IPS-18a (cell line): Measurements from ENCODE around the gene CEP57.
"Not testable (repeated sequence)": the region's sequence is repeated elsewhere in the genome, so short reads cannot be mapped to it uniquely, and the experiment has no call there.

ENCODE experiments used
- H3K27ac ChIP-seq: one replicate; pipeline ENCODE4 v1.5.1; 2013; ENCODE audit warnings: low read length
- H3K27me3 ChIP-seq: one replicate; pipeline ENCODE4 v1.6.1; 2013; ENCODE audit warnings: mild to moderate bottlenecking, low read length; ENCODE audit not compliant: control insufficient read depth, insufficient read depth
- H3K36me3 ChIP-seq: one replicate; pipeline ENCODE4 v1.6.1; 2013; ENCODE audit warnings: low read depth, low read length; ENCODE audit not compliant: control insufficient read depth
- H3K4me1 ChIP-seq: one replicate; pipeline ENCODE4 v1.6.1; 2013; ENCODE audit warnings: low read depth, low read length; ENCODE audit not compliant: control insufficient read depth
- H3K4me3 ChIP-seq: one replicate; pipeline ENCODE4 v1.5.1; 2013; ENCODE audit warnings: low read length
- H3K9ac ChIP-seq: one replicate; pipeline ENCODE4 v1.6.1; 2013; ENCODE audit warnings: mild to moderate bottlenecking, low read length, moderate library complexity
- H3K9me3 ChIP-seq: one replicate; pipeline ENCODE4 v1.6.1; 2013; ENCODE audit warnings: low read depth, low read length; ENCODE audit not compliant: control insufficient read depth

The CEP57 gene

DNA sequence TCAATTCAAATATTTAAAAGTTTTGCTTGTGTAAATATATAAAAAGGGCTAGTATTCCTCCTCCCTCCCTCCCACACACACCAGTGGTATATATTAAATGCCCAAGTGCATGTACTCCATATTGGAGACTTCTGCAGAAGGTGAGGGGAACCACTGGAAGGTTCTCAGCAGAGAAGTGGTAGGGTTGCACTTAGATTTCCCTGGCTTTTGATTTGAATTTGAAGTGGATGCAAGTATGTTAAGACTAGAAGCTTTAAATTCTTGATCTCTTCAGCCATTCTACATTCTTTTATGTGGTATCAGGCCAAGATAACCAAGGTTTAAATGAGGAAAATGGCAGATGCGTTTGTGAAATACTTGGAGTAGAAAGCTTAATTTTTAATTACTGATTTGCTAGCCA, 43.1 kb downstream of the CEP57 start:
- Histone ChIP-seq H3K36me3 (peaks cover 78% of the 10 kb centered on the region), H3K27ac (no peak overlapping the region), H3K4me1 (no peaks in the 10 kb centered on the region), H3K9ac (no peak overlapping the region), H3K9me3 (no peaks in the 10 kb centered on the region), H3K27me3 (no peaks in the 10 kb centered on the region), H3K4me3 (no peak overlapping the region)

DNA sequence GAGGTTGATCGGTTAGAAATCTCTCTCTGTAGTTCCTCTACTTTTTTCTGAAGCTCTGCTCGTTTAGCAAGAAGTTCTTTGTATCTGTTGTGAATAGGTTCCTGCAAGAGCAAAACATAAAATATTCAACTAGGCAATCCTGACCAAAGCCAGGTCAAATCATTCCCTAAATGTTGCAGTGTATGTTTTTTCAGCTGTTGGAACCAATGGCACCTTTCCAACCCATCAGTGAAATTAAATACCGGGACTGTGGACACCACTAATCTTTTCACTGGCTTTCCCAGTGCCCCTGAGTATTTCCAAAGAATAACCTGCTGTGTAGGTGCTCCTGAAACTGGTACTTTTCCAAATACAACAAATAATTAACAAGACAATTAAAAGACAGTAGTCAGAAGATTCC, 45.1 kb downstream of the CEP57 start:
- Histone ChIP-seq H3K27me3 (no peaks in the 10 kb centered on the region), H3K9me3 (no peaks in the 10 kb centered on the region), H3K4me1 (no peaks in the 10 kb centered on the region), H3K27ac (no peak overlapping the region), H3K4me3 (no peak overlapping the region), H3K36me3 (peaks cover 68% of the 10 kb centered on the region), H3K9ac (no peak overlapping the region)

DNA sequence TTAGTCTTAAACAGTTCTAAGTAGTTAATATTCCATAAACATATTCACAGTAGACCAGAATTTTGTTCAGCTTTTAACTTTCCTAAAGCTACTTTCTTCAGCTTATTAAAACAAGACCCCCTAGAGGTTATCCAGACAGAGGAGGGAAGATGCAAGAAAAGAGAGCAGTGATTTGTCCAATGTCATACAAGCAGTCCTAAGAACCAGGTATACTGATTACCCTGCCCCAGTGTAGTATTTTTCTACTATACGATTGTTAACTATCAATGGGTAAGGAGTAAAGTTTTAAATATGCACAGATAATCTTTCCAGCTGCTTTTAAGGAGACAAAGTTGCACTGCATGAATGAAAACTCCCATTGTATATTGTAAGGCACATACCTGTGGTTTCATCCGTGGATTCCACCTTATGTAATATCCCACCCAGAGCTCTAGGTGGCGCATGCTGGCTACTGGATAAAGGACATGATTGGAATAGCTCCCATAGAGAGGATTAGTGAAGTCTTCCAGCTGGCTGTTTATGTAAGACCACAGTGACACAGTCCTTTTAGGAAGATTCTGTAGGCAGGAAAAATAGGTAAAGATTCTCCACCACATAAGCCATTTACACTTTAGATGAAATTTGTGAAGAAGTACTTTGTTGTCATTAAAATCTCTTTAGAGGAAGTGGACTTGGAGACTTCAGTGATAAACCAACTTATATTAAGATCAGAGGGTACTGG, 45.6 kb downstream of the CEP57 start:
- H3K27me3 ChIP-seq = no peaks in the 10 kb centered on the region
- no peak overlapping the region for H3K4me3 ChIP-seq
- no peaks in the 10 kb centered on the region for H3K9me3 ChIP-seq
- no peaks in the 10 kb centered on the region for H3K4me1 ChIP-seq
- H3K27ac ChIP-seq = no peak overlapping the region
- H3K9ac ChIP-seq = no peak overlapping the region
- peaks cover 70% of the 10 kb centered on the region for H3K36me3 ChIP-seq

DNA sequence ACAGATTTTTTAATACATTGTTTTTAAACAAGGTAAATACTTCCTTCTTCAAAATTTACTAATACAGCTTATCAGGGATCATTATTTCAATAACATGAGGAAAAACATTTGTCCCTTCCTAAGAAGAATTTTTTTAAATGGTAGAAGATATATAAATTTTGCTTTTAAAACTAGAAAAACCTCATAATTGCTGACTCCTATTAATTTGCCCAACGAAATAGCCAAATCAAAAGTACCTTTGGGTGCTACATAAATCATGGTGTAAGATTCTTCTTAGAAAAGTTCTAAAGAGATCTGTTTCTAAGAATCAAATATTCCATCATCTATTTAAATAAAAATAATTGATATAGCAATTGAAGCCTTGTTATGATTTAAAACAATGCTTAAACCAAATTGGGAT, 54.9 kb downstream of the CEP57 start:
- no peak overlapping the region for H3K4me3 ChIP-seq
- H3K4me1 ChIP-seq = no peaks in the 10 kb centered on the region
- H3K27ac ChIP-seq = no peak overlapping the region
- H3K36me3 ChIP-seq = peaks cover 51% of the 10 kb centered on the region
- no peak overlapping the region for H3K9ac ChIP-seq
- no peaks in the 10 kb centered on the region for H3K9me3 ChIP-seq
- no peaks in the 10 kb centered on the region for H3K27me3 ChIP-seq

DNA sequence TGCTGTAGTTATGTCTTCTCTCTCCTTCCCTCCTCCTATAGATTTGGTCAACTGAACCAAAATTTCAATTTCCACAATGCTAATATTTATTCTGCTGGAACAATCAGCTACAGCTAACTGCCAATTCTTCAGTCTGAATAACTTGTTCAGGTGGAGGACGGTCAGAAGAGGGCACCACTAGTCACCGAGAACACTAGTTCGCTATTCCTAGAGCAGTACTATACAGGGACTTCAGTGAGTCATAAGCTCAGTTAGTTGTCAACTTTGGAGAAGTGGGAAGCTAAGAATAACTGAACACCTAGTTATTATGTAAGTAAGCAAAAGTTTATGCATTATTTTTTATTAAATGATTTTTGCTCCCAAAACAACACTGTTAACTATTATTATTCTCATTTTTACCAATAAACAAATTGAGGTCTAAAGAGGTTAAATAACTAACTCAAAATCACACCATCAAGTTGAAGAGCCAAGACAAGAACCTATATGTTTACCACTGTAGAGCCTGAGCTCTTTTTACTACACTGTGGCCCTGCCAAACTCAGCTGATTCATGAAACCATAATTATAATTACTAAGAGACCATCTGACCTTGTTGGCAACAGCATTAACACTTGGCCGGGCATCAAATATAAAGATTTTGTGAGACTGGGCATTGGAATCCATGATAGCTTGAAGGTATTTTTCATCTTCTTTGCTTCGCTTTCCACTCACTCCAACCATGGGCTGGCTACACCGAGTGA, 59.0 kb downstream of the CEP57 start:
- H3K9me3 ChIP-seq = no peaks in the 10 kb centered on the region
- no peaks in the 10 kb centered on the region for H3K27me3 ChIP-seq
- H3K4me1 ChIP-seq = no peaks in the 10 kb centered on the region
- no peak overlapping the region for H3K9ac ChIP-seq
- H3K27ac ChIP-seq = no peak overlapping the region
- H3K36me3 ChIP-seq = peaks cover 41% of the 10 kb centered on the region
- H3K4me3 ChIP-seq = no peak overlapping the region

DNA sequence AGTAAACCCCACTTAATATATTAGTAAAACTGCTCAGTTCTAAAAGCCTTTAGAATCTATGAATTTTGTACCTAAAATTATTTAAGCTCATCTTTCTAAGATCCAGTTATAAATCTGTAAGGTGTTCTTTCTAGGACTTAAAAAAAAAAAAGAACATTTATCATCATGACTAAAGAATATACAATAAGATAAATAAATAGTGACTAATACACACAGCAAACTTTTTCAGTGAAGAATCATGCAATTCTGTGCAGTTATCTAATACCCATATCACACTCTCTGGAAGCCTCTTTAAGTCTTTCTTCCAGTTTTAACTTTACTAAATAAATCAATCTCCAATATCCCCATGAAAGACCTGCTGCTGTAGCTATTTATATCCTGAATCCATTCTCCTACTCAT, 59.8 kb downstream of the CEP57 start:
- no peaks in the 10 kb centered on the region for H3K27me3 ChIP-seq
- no peaks in the 10 kb centered on the region for H3K9me3 ChIP-seq
- H3K9ac ChIP-seq = no peak overlapping the region
- no peak overlapping the region for H3K27ac ChIP-seq
- no peaks in the 10 kb centered on the region for H3K4me1 ChIP-seq
- no peak overlapping the region for H3K4me3 ChIP-seq
- H3K36me3 ChIP-seq = peaks cover 35% of the 10 kb centered on the region

DNA sequence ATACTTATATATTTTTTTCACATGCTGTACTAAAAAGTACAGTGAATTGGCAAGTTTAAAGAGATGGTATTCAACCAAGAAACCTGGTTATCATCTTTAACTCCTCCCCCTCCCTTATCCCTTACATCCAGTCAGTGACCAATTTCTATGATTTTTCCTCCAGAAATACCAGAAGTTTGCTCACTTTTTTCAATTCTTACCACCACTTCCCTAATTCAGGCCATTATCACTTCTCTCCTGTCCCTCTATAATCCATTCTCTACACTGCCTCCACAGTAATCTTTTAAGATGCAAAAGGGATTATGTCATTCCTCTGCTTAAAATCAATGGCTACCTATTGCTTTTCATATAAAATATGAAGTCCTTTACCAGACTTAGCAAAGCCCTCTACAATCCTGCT, 62.8 kb downstream of the CEP57 start:
- Histone ChIP-seq H3K9me3 (no peaks in the 10 kb centered on the region), H3K9ac (no peak overlapping the region), H3K4me1 (no peaks in the 10 kb centered on the region), H3K27ac (no peak overlapping the region), H3K27me3 (no peaks in the 10 kb centered on the region), H3K36me3 (peaks cover 29% of the 10 kb centered on the region), H3K4me3 (no peak overlapping the region)

DNA sequence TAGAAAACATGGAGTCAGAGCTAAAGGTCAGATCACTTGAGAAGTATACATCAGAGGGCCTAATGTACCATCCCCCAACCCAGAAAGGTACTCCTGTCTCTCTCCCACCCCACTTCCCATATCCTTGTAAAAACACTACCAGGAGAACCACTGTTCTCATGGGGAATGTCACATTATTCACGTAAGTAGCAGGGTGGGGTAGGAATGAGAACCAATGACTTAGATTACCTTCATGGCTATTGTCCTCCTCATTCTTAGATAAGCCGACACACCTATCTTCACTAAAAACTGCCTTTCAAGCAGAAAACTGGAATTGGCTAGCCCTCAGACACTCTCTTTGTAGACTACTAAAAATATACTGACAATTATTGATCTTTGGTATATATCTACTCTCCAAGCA, 63.6 kb downstream of the CEP57 start:
- Histone ChIP-seq H3K27me3 (no peaks in the 10 kb centered on the region), H3K4me3 (no peak overlapping the region), H3K27ac (no peak overlapping the region), H3K9ac (no peak overlapping the region), H3K9me3 (no peaks in the 10 kb centered on the region), H3K36me3 (peaks cover 25% of the 10 kb centered on the region), H3K4me1 (no peaks in the 10 kb centered on the region)

DNA sequence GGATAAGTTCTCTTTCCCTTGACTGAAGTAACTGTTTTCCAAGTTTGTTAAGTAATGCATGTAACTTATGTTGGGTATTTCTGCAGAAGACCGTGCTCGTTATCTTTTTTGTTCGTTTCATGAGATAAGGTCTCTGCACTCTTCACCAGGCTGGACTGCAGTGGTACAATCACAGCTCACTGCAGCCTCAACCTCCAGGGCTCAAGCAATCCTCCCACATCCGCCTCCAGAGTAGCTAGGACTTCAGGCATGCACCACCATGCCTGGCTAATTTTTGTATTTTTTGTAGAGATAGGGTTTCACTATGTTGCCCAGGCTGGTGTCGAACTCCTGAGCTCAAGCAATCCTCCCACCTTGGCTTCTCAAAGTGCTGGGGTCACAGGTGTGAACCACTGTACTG, 64.1 kb downstream of the CEP57 start:
- H3K27ac ChIP-seq, H3K9me3 ChIP-seq, H3K4me3 ChIP-seq, H3K4me1 ChIP-seq, H3K9ac ChIP-seq, H3K27me3 ChIP-seq: not testable (repeated sequence)
- H3K36me3 ChIP-seq = peaks cover 22% of the 10 kb centered on the region

DNA sequence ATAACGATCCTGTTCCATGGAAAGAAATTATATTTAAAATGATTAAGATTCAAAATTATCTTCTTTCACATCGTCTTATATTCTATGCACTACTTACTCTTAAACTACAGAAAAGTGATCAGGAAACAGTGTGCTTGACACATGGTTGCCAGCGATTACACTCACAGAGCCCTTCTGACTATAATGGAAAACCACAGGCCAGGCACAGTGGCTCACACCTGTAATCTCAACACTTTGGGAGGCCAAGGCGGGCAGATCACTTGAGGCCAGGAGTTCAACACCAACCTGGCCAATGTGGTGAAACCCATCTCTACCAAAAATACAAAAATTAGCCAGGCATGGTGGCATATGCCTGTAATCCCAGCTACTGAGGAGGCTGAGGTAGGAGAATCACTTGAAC, 69.7 kb downstream of the CEP57 start:
- H3K4me1 ChIP-seq, H3K9me3 ChIP-seq, H3K27ac ChIP-seq, H3K27me3 ChIP-seq, H3K9ac ChIP-seq, H3K4me3 ChIP-seq: not testable (repeated sequence)
- peaks cover 15% of the 10 kb centered on the region for H3K36me3 ChIP-seq

DNA sequence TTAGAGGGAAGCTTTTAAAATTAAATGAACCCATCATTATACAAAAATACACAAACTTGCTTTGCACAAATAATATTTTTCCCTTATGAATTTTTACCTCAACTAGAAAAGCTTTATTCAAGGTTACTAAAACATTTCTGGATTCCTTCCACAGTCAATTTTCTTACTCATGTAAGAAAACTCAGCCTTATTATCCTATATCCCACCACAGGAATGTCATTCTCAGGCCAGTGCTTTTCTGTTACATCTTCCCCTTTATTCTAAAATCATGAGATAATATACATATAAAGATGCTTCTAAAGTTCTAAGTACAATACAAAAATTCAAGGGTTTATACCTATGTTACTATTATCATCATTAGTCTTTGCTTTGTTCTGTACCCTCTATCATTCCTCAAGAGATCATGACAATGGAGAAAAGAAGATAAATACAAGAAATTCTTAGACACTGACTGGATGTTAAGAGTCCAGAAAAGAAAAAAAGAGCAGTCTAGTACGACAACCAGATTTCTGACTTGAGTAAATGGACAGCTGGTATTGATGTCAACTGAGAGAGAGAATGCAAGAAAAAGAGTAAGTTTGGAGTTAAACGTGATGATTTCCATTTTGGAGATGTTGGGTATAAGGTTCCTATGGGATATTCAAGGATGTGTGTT, 73.3 kb downstream of the CEP57 start:
- Histone ChIP-seq H3K36me3 (peaks cover 2% of the 10 kb centered on the region), H3K27ac (no peak overlapping the region), H3K9ac (no peak overlapping the region), H3K27me3 (no peaks in the 10 kb centered on the region), H3K4me3 (no peak overlapping the region), H3K9me3 (no peaks in the 10 kb centered on the region), H3K4me1 (no peaks in the 10 kb centered on the region)
